WERI-Rb-1 (cell line): ENCODE data around the gene MAGI1.
"Not testable (repeated sequence)": the region's sequence is repeated elsewhere in the genome, so short reads cannot be mapped to it uniquely, and the experiment has no call there.

Source experiments
- DNase-seq: peaks from one replicate; pipeline ENCODE4 v3.0.0-alpha.2; 2020
- H3K27ac ChIP-seq: fragments of 250-450 bp; sonication (Bioruptor Pico); 2 replicates; pipeline ENCODE4 v1.5.1; 2020; ENCODE audit warnings: mild to moderate bottlenecking, moderate library complexity
- H3K27me3 ChIP-seq: fragments of 250-450 bp; sonication (Bioruptor Pico); 2 replicates; pipeline ENCODE4 v1.5.1; 2021; ENCODE audit warnings: mild to moderate bottlenecking, low read depth, moderate library complexity; ENCODE audit not compliant: insufficient read depth, severe bottlenecking
- H3K36me3 ChIP-seq: fragments of 250-450 bp; sonication (Bioruptor Pico); 2 replicates; pipeline ENCODE4 v1.5.1; 2020; ENCODE audit warnings: mild to moderate bottlenecking, moderate library complexity
- H3K4me3 ChIP-seq: 2 replicates; pipeline ENCODE4 v1.5.1; 2011; ENCODE audit warnings: low read depth, mild to moderate bottlenecking, control low read depth, low read length
- H3K9me3 ChIP-seq: fragments of 250-450 bp; sonication (Bioruptor Pico); 2 replicates; pipeline ENCODE4 v1.5.1; 2021; ENCODE audit warnings: mild to moderate bottlenecking, moderate library complexity; ENCODE audit not compliant: severe bottlenecking
- TF ChIP-seq, protein P1 (sequence below): IDR thresholded peaks from 2 replicates; pipeline ENCODE4 v1.5.1; 2011; ENCODE audit warnings: low read depth, mild to moderate bottlenecking, control low read depth, inconsistent platforms, low read length

MAGI1 gene

GRCh38 chr3:65526656-65527055, 512.1 kb downstream of the MAGI1 start:
- H3K4me3 ChIP-seq: no peak overlapping the region
- no peaks in the 10 kb centered on the region for H3K9me3 ChIP-seq
- TF ChIP-seq, protein P1, sequence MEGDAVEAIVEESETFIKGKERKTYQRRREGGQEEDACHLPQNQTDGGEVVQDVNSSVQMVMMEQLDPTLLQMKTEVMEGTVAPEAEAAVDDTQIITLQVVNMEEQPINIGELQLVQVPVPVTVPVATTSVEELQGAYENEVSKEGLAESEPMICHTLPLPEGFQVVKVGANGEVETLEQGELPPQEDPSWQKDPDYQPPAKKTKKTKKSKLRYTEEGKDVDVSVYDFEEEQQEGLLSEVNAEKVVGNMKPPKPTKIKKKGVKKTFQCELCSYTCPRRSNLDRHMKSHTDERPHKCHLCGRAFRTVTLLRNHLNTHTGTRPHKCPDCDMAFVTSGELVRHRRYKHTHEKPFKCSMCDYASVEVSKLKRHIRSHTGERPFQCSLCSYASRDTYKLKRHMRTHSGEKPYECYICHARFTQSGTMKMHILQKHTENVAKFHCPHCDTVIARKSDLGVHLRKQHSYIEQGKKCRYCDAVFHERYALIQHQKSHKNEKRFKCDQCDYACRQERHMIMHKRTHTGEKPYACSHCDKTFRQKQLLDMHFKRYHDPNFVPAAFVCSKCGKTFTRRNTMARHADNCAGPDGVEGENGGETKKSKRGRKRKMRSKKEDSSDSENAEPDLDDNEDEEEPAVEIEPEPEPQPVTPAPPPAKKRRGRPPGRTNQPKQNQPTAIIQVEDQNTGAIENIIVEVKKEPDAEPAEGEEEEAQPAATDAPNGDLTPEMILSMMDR: no peak
- DNase-seq: no peak
- no peak overlapping the region for H3K27ac ChIP-seq
- H3K36me3 ChIP-seq: no peaks in the 10 kb centered on the region
- H3K27me3 ChIP-seq: no peaks in the 10 kb centered on the region

DNA sequence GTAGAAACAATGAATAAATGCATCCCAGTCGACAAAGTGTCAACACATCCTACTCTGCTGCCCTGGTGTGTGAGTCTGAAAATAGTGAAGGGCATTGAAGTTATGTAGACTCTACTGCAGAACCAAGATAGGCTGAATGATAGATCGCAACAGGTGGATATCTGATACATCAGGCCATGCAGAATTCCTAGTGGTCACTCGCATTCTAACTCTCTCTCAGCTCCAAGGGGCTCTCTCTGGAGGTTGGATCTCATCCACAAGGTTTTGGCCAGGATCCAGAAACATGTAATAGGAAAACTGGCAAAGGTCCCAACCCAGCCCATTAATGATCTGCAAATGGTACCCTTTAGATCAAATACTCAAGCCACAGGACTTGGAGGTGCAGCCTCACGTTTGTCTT, 514.1 kb downstream of the MAGI1 start:
- Histone ChIP-seq H3K9me3 (no peaks in the 10 kb centered on the region), H3K4me3 (no peak overlapping the region), H3K27ac (no peak overlapping the region), H3K36me3 (no peaks in the 10 kb centered on the region), H3K27me3 (no peaks in the 10 kb centered on the region)
- no peak for DNase-seq
- TF ChIP-seq, protein P1: no peak

DNA sequence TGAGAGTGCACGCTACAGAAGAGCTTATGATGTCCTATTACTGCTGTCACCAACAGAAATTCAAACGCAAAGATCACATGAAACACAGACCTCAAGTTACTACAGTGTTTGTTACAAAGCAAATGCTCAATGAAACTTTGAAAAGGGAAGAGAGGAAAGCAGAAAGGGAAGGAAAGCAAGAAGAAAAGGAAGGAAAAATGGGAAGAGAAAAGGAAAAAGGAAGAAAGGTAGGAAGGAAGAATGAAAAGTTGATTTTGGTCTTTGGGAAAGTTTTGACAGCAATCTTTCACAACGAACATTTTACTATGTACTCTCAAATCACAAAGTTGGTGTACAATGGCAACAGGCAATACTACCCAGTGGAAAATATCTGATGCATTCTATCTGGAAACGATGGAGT, 514.8 kb downstream of the MAGI1 start:
- Histone ChIP-seq H3K36me3 (no peaks in the 10 kb centered on the region), H3K27ac (no peak overlapping the region), H3K9me3 (no peaks in the 10 kb centered on the region), H3K27me3 (no peaks in the 10 kb centered on the region), H3K4me3 (no peak overlapping the region)
- DNase-seq: no peak
- TF ChIP-seq, protein P1: no peak

- Histone ChIP-seq H3K36me3 (no peaks in the 10 kb centered on the region), H3K27ac (no peak overlapping the region), H3K27me3 (no peaks in the 10 kb centered on the region), H3K4me3 (no peak overlapping the region), H3K9me3 (no peaks in the 10 kb centered on the region)
- TF ChIP-seq, protein P1: no peak
- DNase-seq: no peak
These were observed 517.7 kb downstream of the MAGI1 start for GRCh38 chr3:65521032-65521431.

- Histone ChIP-seq H3K9me3 (no peaks in the 10 kb centered on the region), H3K27ac (no peak overlapping the region), H3K4me3 (no peak overlapping the region), H3K36me3 (no peaks in the 10 kb centered on the region), H3K27me3 (no peaks in the 10 kb centered on the region)
- TF ChIP-seq, protein P1: no peak
- no peak for DNase-seq
These were observed 521.7 kb downstream of the MAGI1 start for GRCh38 chr3:65516998-65517397.

DNA sequence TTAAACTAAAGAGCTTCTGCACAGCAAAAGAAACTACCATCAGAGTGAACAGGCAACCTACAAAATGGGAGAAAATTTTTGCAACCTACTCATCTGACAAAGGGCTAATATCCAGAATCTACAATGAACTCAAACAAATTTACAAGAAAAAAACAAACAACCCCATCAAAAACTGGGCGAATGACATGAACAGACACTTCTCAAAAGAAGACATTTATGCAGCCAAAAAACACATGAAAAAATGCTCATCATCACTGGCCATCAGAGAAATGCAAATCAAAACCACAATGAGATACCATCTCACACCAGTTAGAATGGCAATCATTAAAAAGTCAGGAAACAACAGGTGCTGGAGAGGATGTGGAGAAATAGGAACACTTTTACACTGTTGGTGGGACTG, 524.4 kb downstream of the MAGI1 start:
- H3K27me3 ChIP-seq, H3K9me3 ChIP-seq, H3K4me3 ChIP-seq, H3K27ac ChIP-seq, H3K36me3 ChIP-seq, DNase-seq: not testable (repeated sequence)

- H3K4me3 ChIP-seq, H3K27ac ChIP-seq, H3K27me3 ChIP-seq, H3K9me3 ChIP-seq, DNase-seq, H3K36me3 ChIP-seq: not testable (repeated sequence)
These were observed 529.3 kb downstream of the MAGI1 start for GRCh38 chr3:65509423-65509794.
